Karpas-422 (cell line): ENCODE measurements around the gene ATP1A3. TPM values are rescaled to one million over a fixed set of nuclear protein-coding genes. Genes with fewer than 3 reads are reported as not detected.

Source experiments
- DNase-seq: peaks from one replicate; pipeline ENCODE4 v3.0.0-alpha.2; 2015
- H2AFZ ChIP-seq: fragments of 200-600 bp; sonication (generic); 2 replicates; pipeline ENCODE4 v1.6.1; 2014; ENCODE audit warnings: antibody characterized with exemption, low read length, mixed read lengths
- H3K27ac ChIP-seq: fragments of 200-600 bp; sonication (generic); 2 replicates; pipeline ENCODE4 v1.5.1; 2014; ENCODE audit warnings: mild to moderate bottlenecking, low read length, moderate library complexity
- H3K27me3 ChIP-seq: fragments of 200-600 bp; sonication (generic); 2 replicates; pipeline ENCODE4 v1.6.1; 2014; ENCODE audit warnings: low read length, mixed read lengths
- H3K36me3 ChIP-seq: fragments of 200-600 bp; sonication (generic); 2 replicates; pipeline ENCODE4 v1.6.1; 2014; ENCODE audit warnings: low read length, mixed read lengths; ENCODE audit not compliant: insufficient read depth
- H3K4me1 ChIP-seq: fragments of 200-600 bp; sonication (generic); 2 replicates; pipeline ENCODE4 v1.6.1; 2014; ENCODE audit warnings: mild to moderate bottlenecking, low read length, mixed read lengths
- H3K4me2 ChIP-seq: fragments of 200-600 bp; sonication (generic); 2 replicates; pipeline ENCODE4 v1.6.1; 2014; ENCODE audit warnings: low read length, low read depth, mild to moderate bottlenecking; ENCODE audit not compliant: poor library complexity, severe bottlenecking
- H3K4me3 ChIP-seq: fragments of 200-600 bp; sonication (generic); 2 replicates; pipeline ENCODE4 v1.5.1; 2014; ENCODE audit warnings: mild to moderate bottlenecking, antibody characterized with exemption, low read length, mixed read lengths
- H3K79me2 ChIP-seq: fragments of 200-600 bp; sonication (generic); 2 replicates; pipeline ENCODE4 v1.6.1; 2014; ENCODE audit warnings: mild to moderate bottlenecking, low read length, mixed read lengths
- H3K9ac ChIP-seq: fragments of 200-600 bp; sonication (generic); 2 replicates; pipeline ENCODE4 v1.6.0; 2014; ENCODE audit warnings: low read length
- H3K9me2 ChIP-seq: fragments of 200-600 bp; sonication (generic), shearing (Covaris generic); replicated peaks from 2 replicates; pipeline ENCODE4 v1.6.0; 2014; ENCODE audit warnings: mild to moderate bottlenecking, low read length, moderate library complexity; ENCODE audit not compliant: insufficient read depth
- H3K9me3 ChIP-seq: fragments of 300-700, 200-600 bp; sonication (generic); 2 replicates; pipeline ENCODE4 v1.6.1; 2014; ENCODE audit warnings: low read length, mixed read lengths
- H4K20me1 ChIP-seq: fragments of 200-600 bp; sonication (generic); 2 replicates; pipeline ENCODE4 v1.6.1; 2014; ENCODE audit warnings: mild to moderate bottlenecking, antibody characterized with exemption, low read length, low read depth; ENCODE audit not compliant: insufficient read depth
- total RNA-seq: library from RNA; depleted of rRNA; stranded (reverse); fragments of >200 nt; shearing (Covaris generic); gene quantifications from 2 replicates; pipeline ENCODE4 v1.2.3, GENCODE V29; 2014; ENCODE audit warnings: low replicate concordance

Gene ATP1A3
- total RNA-seq, 1 experiment from 2014 or later, result 26.6 TPM

- H3K4me2 ChIP-seq, result no peak overlapping the region
- H3K36me3 ChIP-seq, result no peaks in the 10 kb centered on the region
- H3K27me3 ChIP-seq, result no peaks in the 10 kb centered on the region
- H3K4me1 ChIP-seq, result no peaks in the 10 kb centered on the region
- no peak for DNase-seq
- no peaks in the 10 kb centered on the region for H3K9me3 ChIP-seq
- no peaks in the 10 kb centered on the region for H3K79me2 ChIP-seq
- H3K9ac ChIP-seq, result no peak overlapping the region
- H4K20me1 ChIP-seq, result no peaks in the 10 kb centered on the region
- no peak overlapping the region for H2AFZ ChIP-seq
- no peak overlapping the region for H3K27ac ChIP-seq
- no peak overlapping the region for H3K4me3 ChIP-seq
- no peaks in the 10 kb centered on the region for H3K9me2 ChIP-seq
These were observed 25.1 kb downstream of the ATP1A3 start for GRCh38 chr19:41968751-41969595.

- H4K20me1 ChIP-seq, result no peaks in the 10 kb centered on the region
- H3K9ac ChIP-seq, result no peak overlapping the region
- no peaks in the 10 kb centered on the region for H3K9me2 ChIP-seq
- no peak overlapping the region for H2AFZ ChIP-seq
- H3K4me3 ChIP-seq, result no peak overlapping the region
- H3K27me3 ChIP-seq, result no peaks in the 10 kb centered on the region
- no peak overlapping the region for H3K4me2 ChIP-seq
- no peak for DNase-seq
- no peaks in the 10 kb centered on the region for H3K36me3 ChIP-seq
- no peak overlapping the region for H3K27ac ChIP-seq
- no peaks in the 10 kb centered on the region for H3K9me3 ChIP-seq
- H3K4me1 ChIP-seq, result no peaks in the 10 kb centered on the region
- no peaks in the 10 kb centered on the region for H3K79me2 ChIP-seq
These were observed 26.8 kb downstream of the ATP1A3 start for GRCh38 chr19:41967054-41967783.

GRCh38 chr19:41965106-41965505, 28.9 kb downstream of the ATP1A3 start:
- DNase-seq, result no peak
- Histone ChIP-seq H3K9ac (no peak overlapping the region), H4K20me1 (no peaks in the 10 kb centered on the region), H3K4me3 (no peak overlapping the region), H2AFZ (no peak overlapping the region), H3K4me1 (no peaks in the 10 kb centered on the region), H3K79me2 (no peaks in the 10 kb centered on the region), H3K27ac (no peak overlapping the region), H3K4me2 (no peak overlapping the region), H3K27me3 (no peaks in the 10 kb centered on the region), H3K9me3 (no peaks in the 10 kb centered on the region), H3K9me2 (no peaks in the 10 kb centered on the region), H3K36me3 (no peaks in the 10 kb centered on the region)

- H3K36me3 ChIP-seq, result no peaks in the 10 kb centered on the region; the same call in 1 of the 2 replicates
- H3K4me2 ChIP-seq, result no peak overlapping the region
These were observed 33.1 kb downstream of the ATP1A3 start for GRCh38 chr19:41960973-41961372.

GRCh38 chr19:41959056-41960053, 34.7 kb downstream of the ATP1A3 start, which contains the start of gene RABAC1:
RABAC1 (minus strand) TSS chr19:41959321; CDS start chr19:41959292, 29 bp downstream.
- Histone ChIP-seq H3K36me3 (no peaks in the 10 kb centered on the region; the same call in 1 of the 2 replicates), H2AFZ (peak within 1 kb of the TSS; percentile 88; the same call in 1 of the 2 replicates), H3K9me3 (no peaks in the 10 kb centered on the region), H3K27ac (peak within 1 kb of the TSS; percentile 71), H3K4me3 (peak within 1 kb of the TSS; percentile 92), H3K4me1 (peaks cover 16% of the 10 kb centered on the region), H3K27me3 (no peaks in the 10 kb centered on the region), H3K79me2 (peaks cover 5% of the 10 kb centered on the region; the same call in 1 of the 2 replicates), H3K9ac (peak within 1 kb of the TSS; percentile 95), H4K20me1 (no peaks in the 10 kb centered on the region), H3K9me2 (no peaks in the 10 kb centered on the region), H3K4me2 (peak within 1 kb of the TSS; percentile 96)
- peak; percentile 96 for DNase-seq

More at GRCh38 chr19:41960973-41961372, 33.1 kb downstream of the ATP1A3 start:
- Histone ChIP-seq H4K20me1 (no peaks in the 10 kb centered on the region), H3K9ac (no peak overlapping the region), H3K4me3 (no peak overlapping the region), H3K9me2 (no peaks in the 10 kb centered on the region), H3K79me2 (peaks cover 5% of the 10 kb centered on the region; the same call in 1 of the 2 replicates), H3K27ac (no peak overlapping the region), H3K27me3 (no peaks in the 10 kb centered on the region), H3K9me3 (no peaks in the 10 kb centered on the region), H2AFZ (no peak overlapping the region), H3K4me1 (peaks cover 16% of the 10 kb centered on the region)
- no peak for DNase-seq

- H2AFZ ChIP-seq, result peak overlapping the region; percentile 70; the same call in 1 of the 2 replicates
- H3K9ac ChIP-seq, result peak overlapping the region; percentile 95
- H3K4me2 ChIP-seq, result peak overlapping the region; percentile 96
- H3K4me3 ChIP-seq, result peak overlapping the region; percentile 92
- H3K4me1 ChIP-seq, result peaks cover 16% of the 10 kb centered on the region
- H3K9me3 ChIP-seq, result no peaks in the 10 kb centered on the region
- H3K9me2 ChIP-seq, result no peaks in the 10 kb centered on the region
- H4K20me1 ChIP-seq, result no peaks in the 10 kb centered on the region
- peaks cover 5% of the 10 kb centered on the region; the same call in 1 of the 2 replicates for H3K79me2 ChIP-seq
- peak overlapping the region; percentile 71 for H3K27ac ChIP-seq
- DNase-seq, result peak; percentile 91
- H3K36me3 ChIP-seq, result no peaks in the 10 kb centered on the region; the same call in 1 of the 2 replicates
- no peaks in the 10 kb centered on the region for H3K27me3 ChIP-seq
These were observed 35.5 kb downstream of the ATP1A3 start for GRCh38 chr19:41958367-41959055.

GRCh38 chr19:41957838-41958366, 36.1 kb downstream of the ATP1A3 start:
- H3K27me3 ChIP-seq, result no peaks in the 10 kb centered on the region
- peaks cover 5% of the 10 kb centered on the region; the same call in 1 of the 2 replicates for H3K79me2 ChIP-seq
- H3K9me3 ChIP-seq, result no peaks in the 10 kb centered on the region
- H3K4me1 ChIP-seq, result peaks cover 16% of the 10 kb centered on the region
- H3K36me3 ChIP-seq, result no peaks in the 10 kb centered on the region; the same call in 1 of the 2 replicates
- H4K20me1 ChIP-seq, result no peaks in the 10 kb centered on the region
- no peak overlapping the region for H2AFZ ChIP-seq
- H3K27ac ChIP-seq, result peak overlapping the region; percentile 31; the same call in 1 of the 2 replicates
- H3K9me2 ChIP-seq, result no peaks in the 10 kb centered on the region
- peak overlapping the region; percentile 96 for H3K4me2 ChIP-seq
- peak overlapping the region; percentile 92 for H3K4me3 ChIP-seq
- H3K9ac ChIP-seq, result peak overlapping the region; percentile 95
- peak; percentile 85 for DNase-seq
